ENCODE measurements around the gene ITGB3BP. TPM values are rescaled to one million over a fixed set of nuclear protein-coding genes. Genes with fewer than 3 reads are reported as not detected.

The ITGB3BP gene
- total and polyA plus RNA-seq, 2 of the 4 experiments (the other 2 are of a cell fraction) = 8.1 to 11.9 TPM

- BruUV-seq (replicated peaks) = no TSS peak
- no peak overlapping the region for H2AFZ ChIP-seq (replicated peaks; ENCODE audit: low read length, poor library complexity)
- ATAC-seq (ENCODE audit: low read depth) (no peak), DNase-seq (no peak)
- H3K18ac ChIP-seq (ENCODE audit: low read depth, low read length) = no peak overlapping the region
- no peak overlapping the region for H3K4ac ChIP-seq (ENCODE audit: low read depth, low read length)
- H3K56ac ChIP-seq (ENCODE audit: extremely low read depth, insufficient read depth, low read length) = no peak overlapping the region
- H3K27ac ChIP-seq (ENCODE audit: insufficient read depth, low read length) = no peak overlapping the region
- POLR2A ChIA-PET (ENCODE audit: unreplicated experiment) = no interaction called here
- in situ Hi-C loops (cut with MboI; ENCODE audit: low sequenced_read_pairs) = no loop called here
- H3K23ac ChIP-seq (ENCODE audit: low read depth, low read length) = no peak overlapping the region
- CTCF ChIA-PET = no interaction called here
- no peak overlapping the region for H2BK15ac ChIP-seq (ENCODE audit: low read depth, low read length)
- H4K8ac ChIP-seq (ENCODE audit: low read depth in 2 of 2, low read length in 2 of 2) = no peak overlapping the region
- 0 out of 2 replicates have a peak, but pooled peaks cover 1% of the 10 kb centered on the region for H3K36me3 ChIP-seq (ENCODE audit: control insufficient read depth, insufficient read depth, low read length)
- H2BK120ac ChIP-seq (ENCODE audit: low read depth, low read length) = no peak overlapping the region
- no peaks in the 10 kb centered on the region for H3K9me3 ChIP-seq (ENCODE audit: control insufficient read depth, insufficient read depth, low read length)
- no peak overlapping the region for H3K9ac ChIP-seq (ENCODE audit: low read depth, low read length)
- H3K79me1 ChIP-seq (ENCODE audit: low read depth in 1 of 2, low read length in 2 of 2) = no peaks in the 10 kb centered on the region
- no peak overlapping the region for H3K14ac ChIP-seq (replicated peaks; ENCODE audit: low read depth, low read length)
- H4K20me1 ChIP-seq (ENCODE audit: insufficient read depth, low read length) = no peaks in the 10 kb centered on the region
- H2AK5ac ChIP-seq (ENCODE audit: low read depth, low read length) = no peak overlapping the region
- H3K4me3 ChIP-seq (ENCODE audit: insufficient read depth, low read depth, low read length) = no peak overlapping the region
- H3K4me2 ChIP-seq (ENCODE audit: low read depth, low read length) = no peak overlapping the region
- dilution Hi-C loops (cut with HindIII; ENCODE audit: low sequenced_read_pairs, unreplicated experiment) = no loop called here
- no CpG with 5 or more reads among the region's 1 CpG for WGBS, 2 experiments (ENCODE audit: extremely low coverage in 2 of 2, insufficient read length in 1 of 2)
- H3K27me3 ChIP-seq (ENCODE audit: control insufficient read depth, insufficient read depth, low read length) = no peaks in the 10 kb centered on the region
- intact Hi-C loops (cut with micrococcal nuclease) = no loop called here
- H2AK9ac ChIP-seq (replicated peaks; ENCODE audit: low read depth, low read length, poor library complexity) = no peak overlapping the region
- no peaks in the 10 kb centered on the region for H3K9me1 ChIP-seq (ENCODE audit: insufficient read depth, low read length)
- peaks cover 6% of the 10 kb centered on the region for H3K4me1 ChIP-seq (ENCODE audit: control insufficient read depth, insufficient read depth, low read length)
- no peak overlapping the region for H2BK5ac ChIP-seq (ENCODE audit: low read depth, low read length, poor library complexity, severe bottlenecking)
- TF ChIP-seq FOS (IDR thresholded peaks at IDR 0.05; ENCODE audit: low read depth, low read length) (no peak), CEBPB (IDR thresholded peaks at IDR 0.05; ENCODE audit: low read depth, low read length) (no peak), MAFK (IDR thresholded peaks at IDR 0.05; ENCODE audit: low read depth, low read length) (no peak), USF2 (IDR thresholded peaks at IDR 0.05; ENCODE audit: low read depth, low read length) (no peak), ELK1 (IDR thresholded peaks at IDR 0.05; ENCODE audit: borderline replicate concordance, low read depth, low read length) (no peak), CTCF (conservative IDR thresholded peaks at IDR 0.05; ENCODE audit: low read depth, low read length) (no peak), BHLHE40 (IDR thresholded peaks at IDR 0.05; ENCODE audit: low read depth, low read length) (no peak), POLR2A (IDR thresholded peaks at IDR 0.05; ENCODE audit: low read depth, low read length) (no peak), RCOR1 (IDR thresholded peaks at IDR 0.05; ENCODE audit: insufficient replicate concordance, low read length) (no peak), MXI1 (IDR thresholded peaks at IDR 0.05; ENCODE audit: borderline replicate concordance, low read depth, low read length) (no peak), SMC3 (IDR thresholded peaks at IDR 0.05; ENCODE audit: low read depth, low read length) (no peak), MAZ (IDR thresholded peaks at IDR 0.05; ENCODE audit: borderline replicate concordance, low read depth, low read length) (no peak), RAD21 (IDR thresholded peaks at IDR 0.05; ENCODE audit: low read length) (no peak)
- no peak overlapping the region for H2BK20ac ChIP-seq (ENCODE audit: low read depth, low read length)
- no peak overlapping the region for H4K5ac ChIP-seq (ENCODE audit: low read depth, low read length)
- no peak overlapping the region for H4K91ac ChIP-seq (ENCODE audit: insufficient read depth, low read depth, low read length)
Observed at GRCh38 chr1:63413394-63413793, 109.6 kb downstream of the ITGB3BP start.
